Coronary artery (tissue), 2 donors: ENCODE results near the gene OTOP2.

Experiments used
- DNase-seq: peaks from one replicate; pipeline ENCODE4 v3.0.0-alpha.2; 2017; ENCODE audit warnings: low spot score
- H3K27ac ChIP-seq, 2 donors: fragments of 200-600 bp; sonication (generic); one replicate each; pipeline ENCODE4 v1.5.1; 2016 to 2019
- H3K4me3 ChIP-seq: fragments of 200-600 bp; sonication (generic); 2 replicates; pipeline ENCODE4 v1.5.1; 2016; ENCODE audit warnings: mild to moderate bottlenecking, moderate library complexity
- TF ChIP-seq, protein P1 (sequence below): fragments of 200-600 bp; sonication (generic); IDR thresholded peaks from one replicate; pipeline ENCODE4 v1.5.1; 2019; ENCODE audit warnings: antibody characterized with exemption

The OTOP2 gene

DNA sequence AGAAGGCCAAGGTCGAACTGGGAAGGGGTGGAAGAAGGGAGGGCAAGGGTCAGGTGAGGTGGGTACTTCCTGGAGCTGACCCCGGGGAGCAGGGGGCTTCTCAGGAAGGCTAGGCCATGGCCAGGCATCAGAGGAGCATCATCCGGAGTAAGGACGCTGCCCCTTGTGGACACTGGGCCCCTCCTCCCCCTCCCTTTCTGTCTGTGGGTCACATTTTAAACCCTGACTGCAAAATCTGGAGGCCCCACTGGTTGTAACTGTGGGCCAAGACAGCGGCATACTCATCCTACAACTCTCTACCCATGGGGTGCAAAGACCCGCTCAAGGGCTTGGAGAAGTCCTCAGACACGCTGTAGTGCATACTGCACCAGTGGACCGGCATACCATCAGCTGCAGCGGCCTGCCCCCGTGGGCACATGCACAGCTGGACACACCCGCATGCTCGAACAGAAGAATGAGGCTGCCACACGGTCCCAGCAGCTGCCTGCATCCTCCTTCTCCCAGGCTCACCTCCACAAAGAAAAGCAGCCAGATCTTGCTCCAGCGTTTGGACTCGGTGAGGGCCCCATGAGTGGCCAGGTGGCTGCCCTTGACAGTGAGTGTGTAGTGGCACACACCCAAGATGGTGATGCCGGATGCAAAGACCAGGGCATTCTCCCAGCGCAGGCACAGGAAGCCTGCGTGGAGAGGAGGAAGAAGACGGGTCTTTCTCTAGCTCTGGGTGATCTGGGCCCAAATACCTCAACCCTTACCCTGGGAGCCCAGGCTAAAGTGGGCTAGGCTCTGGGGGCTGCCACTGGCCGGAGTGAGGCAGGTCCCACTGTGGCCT, 31.8 kb upstream of the OTOP2 start:
- DNase-seq: no peak
- H3K27ac ChIP-seq: no peak overlapping the region
- H3K4me3 ChIP-seq: no peak overlapping the region
- TF ChIP-seq, protein P1, sequence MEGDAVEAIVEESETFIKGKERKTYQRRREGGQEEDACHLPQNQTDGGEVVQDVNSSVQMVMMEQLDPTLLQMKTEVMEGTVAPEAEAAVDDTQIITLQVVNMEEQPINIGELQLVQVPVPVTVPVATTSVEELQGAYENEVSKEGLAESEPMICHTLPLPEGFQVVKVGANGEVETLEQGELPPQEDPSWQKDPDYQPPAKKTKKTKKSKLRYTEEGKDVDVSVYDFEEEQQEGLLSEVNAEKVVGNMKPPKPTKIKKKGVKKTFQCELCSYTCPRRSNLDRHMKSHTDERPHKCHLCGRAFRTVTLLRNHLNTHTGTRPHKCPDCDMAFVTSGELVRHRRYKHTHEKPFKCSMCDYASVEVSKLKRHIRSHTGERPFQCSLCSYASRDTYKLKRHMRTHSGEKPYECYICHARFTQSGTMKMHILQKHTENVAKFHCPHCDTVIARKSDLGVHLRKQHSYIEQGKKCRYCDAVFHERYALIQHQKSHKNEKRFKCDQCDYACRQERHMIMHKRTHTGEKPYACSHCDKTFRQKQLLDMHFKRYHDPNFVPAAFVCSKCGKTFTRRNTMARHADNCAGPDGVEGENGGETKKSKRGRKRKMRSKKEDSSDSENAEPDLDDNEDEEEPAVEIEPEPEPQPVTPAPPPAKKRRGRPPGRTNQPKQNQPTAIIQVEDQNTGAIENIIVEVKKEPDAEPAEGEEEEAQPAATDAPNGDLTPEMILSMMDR: no peak

DNA sequence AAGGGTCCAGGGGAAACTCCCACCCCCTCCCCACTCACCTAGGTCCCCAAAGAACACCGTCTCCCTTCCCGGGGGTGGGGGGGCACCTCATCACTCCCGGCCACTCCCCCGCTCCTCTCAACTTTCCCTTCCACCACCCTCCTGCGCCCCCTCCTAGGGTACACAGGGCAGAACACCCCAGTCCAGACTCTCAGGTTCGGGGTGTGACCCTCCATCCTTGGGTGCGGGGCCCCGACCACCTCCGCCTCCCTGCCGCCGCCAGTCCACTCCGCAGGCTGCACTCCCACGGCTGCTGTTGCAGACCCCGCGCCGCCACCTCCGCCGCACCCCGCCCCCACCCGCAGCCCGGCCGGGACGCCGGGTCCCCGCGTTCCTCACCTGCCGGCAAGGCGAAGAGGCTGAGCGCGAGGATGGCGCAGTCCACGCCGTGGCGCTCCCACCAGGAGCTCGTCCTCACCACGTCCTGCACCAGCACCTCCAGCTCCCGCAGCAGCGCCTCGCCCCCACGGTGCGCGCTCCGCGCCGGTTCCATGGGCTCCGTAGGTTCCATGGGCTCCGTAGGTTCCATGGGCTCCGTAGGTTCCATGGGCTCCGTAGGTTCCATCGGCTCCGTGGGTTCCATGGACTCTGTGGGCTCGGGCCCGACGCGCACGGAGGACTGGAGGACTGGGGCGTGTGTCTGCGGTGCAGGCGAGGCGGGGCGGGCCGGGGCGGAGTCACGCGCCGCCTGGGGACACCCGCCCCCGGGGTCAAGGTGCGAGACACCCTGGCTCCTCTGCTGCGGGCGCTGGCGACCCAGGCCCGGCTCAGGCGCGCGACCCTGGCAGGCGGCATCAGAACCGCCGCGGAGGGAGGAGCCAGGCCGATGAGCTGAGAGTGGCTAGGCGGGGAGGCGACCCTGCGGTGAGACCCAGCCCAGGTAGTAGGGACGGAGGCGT, 30.8 kb upstream of the OTOP2 start, which contains the start of gene FADS6:
TSS of gene FADS6 (minus strand) at position 660 of the 938 bp plus-strand sequence. CDS start at position 622, 38 bp downstream.
- H3K4me3 ChIP-seq: peak within 1 kb of the TSS; percentile 63
- TF ChIP-seq, protein P1: no peak

DNA sequence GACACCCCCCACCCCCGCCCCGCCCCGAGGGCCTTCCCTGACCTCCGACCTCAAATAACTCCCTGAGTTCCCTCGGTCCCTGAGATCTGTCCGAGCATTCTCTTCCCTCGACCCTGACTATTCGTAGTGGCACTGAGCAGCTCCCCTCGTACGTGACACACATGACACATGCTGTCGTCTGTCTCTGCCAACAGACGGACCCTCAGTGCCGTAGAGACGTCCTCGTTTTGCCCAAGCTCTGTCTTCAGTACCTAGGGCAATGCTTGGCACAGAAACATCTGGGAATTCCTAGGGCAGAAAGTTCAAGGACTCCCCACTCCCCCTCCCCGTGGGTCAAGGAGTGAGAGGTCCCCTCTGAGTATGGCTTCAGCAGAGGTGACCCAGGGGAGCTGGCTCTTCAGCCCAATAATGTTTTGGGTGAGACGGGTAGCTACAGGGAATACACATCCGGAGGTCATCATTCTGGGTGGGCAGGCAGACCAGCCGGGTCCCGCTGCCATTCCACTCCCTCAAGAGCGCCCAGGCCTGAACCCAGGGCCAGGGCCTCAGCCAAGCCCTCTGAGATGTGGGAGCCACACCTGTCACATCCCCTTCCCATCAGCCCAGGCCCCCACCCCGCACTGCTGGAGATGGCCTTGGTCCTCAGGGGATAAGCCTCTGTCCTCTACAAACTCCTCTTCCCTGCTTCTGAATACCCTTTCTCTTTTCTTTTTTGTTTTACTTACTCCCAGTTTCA, 30.0 kb upstream of the OTOP2 start:
- TF ChIP-seq, protein P1: no peak
- no peak for DNase-seq
- Histone ChIP-seq H3K27ac (no peak overlapping the region), H3K4me3 (peak overlapping the region; percentile 63)

More for the DNA sequence above, 30.8 kb upstream of the OTOP2 start, which contains the start of gene FADS6:
- no peak for DNase-seq
- no peak within 1 kb of the TSS for H3K27ac ChIP-seq

DNA sequence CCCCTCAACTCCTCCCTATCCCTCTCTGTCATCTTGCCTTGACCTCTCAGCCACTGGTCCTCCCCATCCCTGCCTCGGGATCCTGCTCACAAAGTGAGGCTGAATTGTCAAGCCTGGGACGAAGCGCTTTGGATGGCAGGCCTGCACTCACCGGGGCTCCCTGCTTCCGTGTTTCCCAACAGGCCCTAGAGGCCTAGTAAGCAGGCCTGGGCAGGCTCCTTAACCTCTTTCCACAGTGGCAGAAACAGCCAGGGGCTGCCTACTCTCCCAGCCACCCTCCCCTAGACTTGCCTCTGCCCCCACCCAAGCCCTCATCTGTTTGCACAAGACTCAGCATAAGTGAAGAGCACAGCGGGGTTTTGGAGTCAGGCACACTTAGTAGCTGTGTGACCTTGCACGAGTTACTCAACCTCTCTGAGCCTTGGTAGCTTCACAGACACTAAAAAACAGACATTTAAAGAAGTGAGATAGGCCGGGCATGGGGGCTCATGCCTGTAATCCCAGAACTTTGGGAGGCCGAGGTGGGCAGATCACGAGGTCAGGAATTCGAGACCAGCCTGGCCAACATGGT, 25.6 kb upstream of the OTOP2 start:
- Histone ChIP-seq H3K4me3 (no peak overlapping the region), H3K27ac (no peak overlapping the region)
- DNase-seq: no peak
- TF ChIP-seq, protein P1: no peak

DNA sequence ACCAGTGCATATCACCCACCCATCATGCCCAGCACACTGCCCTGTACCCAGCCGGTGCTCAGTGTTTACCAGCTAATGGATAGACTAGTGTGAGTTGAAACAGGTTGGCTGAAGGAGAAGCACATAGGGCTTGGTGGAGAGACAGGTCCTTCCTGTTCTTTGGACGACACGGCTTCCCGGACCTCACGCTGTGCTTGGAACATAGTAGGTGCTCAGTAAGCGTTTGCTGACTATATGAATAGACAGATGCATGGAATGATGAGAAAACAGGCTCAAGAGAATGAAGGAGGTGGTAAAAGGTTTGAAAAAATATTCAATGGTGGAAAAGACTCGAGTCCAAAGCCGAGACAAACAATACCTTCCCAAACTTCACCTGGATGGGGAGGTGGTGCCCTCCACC, 23.9 kb upstream of the OTOP2 start:
- Histone ChIP-seq H3K27ac (no peak overlapping the region), H3K4me3 (no peak overlapping the region)
- TF ChIP-seq, protein P1: no peak
- DNase-seq: no peak

DNA sequence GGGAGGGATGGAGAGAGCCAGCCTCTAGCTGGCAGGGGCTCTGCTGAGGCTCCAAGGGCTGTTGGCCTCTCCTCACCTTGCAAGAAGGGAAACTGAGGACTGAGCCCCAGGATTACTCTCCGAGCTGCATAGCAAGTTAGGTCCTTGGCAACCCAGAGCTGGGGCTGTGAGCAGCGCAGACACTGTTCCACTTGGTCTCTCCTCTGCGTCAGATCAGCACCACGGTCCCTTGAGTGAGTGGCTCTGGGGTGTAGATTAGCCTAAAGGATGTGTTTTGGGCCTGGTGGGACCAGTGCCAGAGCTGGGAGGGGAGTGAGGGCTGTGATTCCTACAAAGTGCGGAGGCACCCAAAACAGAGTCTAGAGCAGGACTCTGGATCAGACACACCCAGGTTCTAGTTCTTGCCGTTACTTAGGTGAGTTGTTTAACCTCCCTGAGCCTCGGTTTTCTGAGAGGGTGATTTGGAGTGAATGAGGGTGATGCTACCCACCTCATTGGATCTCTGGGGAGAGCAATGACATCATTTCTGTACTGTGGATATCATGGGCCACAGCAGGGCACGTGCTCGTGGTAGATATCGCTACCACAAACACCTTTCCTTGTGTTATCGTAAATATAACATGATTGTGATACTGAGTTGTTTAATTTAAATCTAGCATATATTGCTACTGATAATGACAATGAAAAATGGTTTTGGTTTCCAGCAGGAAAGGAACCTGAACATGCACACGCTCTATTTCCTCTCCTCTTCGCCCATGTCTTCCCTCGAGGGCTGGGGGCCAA, 22.5 kb upstream of the OTOP2 start:
- DNase-seq: no peak
- TF ChIP-seq, protein P1: no peak

More for the DNA sequence above, 22.5 kb upstream of the OTOP2 start:
- no peak overlapping the region for H3K27ac ChIP-seq
- H3K4me3 ChIP-seq: no peak overlapping the region
